Measurements from ENCODE around the gene DENND6B. TPM values are rescaled to one million over a fixed set of nuclear protein-coding genes. Genes with fewer than 3 reads are reported as not detected.
A peak's percentile ranks its signal among the peaks of the same experiment; 100 is the strongest.

The DENND6B gene
- total RNA-seq, 2 donors from 2014 or later, result 0.85 to 1.0 TPM

GRCh38 chr22:50308597-50308935 lies 18.2 kb downstream of the DENND6B start:
- H3K27ac ChIP-seq, result peak overlapping the region; percentile 79 to 91
- H3K4me3 ChIP-seq, result no peak overlapping the region
- TF ChIP-seq, protein P1, sequence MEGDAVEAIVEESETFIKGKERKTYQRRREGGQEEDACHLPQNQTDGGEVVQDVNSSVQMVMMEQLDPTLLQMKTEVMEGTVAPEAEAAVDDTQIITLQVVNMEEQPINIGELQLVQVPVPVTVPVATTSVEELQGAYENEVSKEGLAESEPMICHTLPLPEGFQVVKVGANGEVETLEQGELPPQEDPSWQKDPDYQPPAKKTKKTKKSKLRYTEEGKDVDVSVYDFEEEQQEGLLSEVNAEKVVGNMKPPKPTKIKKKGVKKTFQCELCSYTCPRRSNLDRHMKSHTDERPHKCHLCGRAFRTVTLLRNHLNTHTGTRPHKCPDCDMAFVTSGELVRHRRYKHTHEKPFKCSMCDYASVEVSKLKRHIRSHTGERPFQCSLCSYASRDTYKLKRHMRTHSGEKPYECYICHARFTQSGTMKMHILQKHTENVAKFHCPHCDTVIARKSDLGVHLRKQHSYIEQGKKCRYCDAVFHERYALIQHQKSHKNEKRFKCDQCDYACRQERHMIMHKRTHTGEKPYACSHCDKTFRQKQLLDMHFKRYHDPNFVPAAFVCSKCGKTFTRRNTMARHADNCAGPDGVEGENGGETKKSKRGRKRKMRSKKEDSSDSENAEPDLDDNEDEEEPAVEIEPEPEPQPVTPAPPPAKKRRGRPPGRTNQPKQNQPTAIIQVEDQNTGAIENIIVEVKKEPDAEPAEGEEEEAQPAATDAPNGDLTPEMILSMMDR (IDR thresholded peaks at IDR 0.05), result no peak
- no peaks in the 10 kb centered on the region for H3K36me3 ChIP-seq
- peak; percentile 82 for DNase-seq (ENCODE audit: low spot score)
- no peaks in the 10 kb centered on the region for H3K9me3 ChIP-seq
- H3K27me3 ChIP-seq, result no peaks in the 10 kb centered on the region
- peaks cover 0 to 54% of the 10 kb centered on the region in 2 donors for H3K4me1 ChIP-seq

DNA sequence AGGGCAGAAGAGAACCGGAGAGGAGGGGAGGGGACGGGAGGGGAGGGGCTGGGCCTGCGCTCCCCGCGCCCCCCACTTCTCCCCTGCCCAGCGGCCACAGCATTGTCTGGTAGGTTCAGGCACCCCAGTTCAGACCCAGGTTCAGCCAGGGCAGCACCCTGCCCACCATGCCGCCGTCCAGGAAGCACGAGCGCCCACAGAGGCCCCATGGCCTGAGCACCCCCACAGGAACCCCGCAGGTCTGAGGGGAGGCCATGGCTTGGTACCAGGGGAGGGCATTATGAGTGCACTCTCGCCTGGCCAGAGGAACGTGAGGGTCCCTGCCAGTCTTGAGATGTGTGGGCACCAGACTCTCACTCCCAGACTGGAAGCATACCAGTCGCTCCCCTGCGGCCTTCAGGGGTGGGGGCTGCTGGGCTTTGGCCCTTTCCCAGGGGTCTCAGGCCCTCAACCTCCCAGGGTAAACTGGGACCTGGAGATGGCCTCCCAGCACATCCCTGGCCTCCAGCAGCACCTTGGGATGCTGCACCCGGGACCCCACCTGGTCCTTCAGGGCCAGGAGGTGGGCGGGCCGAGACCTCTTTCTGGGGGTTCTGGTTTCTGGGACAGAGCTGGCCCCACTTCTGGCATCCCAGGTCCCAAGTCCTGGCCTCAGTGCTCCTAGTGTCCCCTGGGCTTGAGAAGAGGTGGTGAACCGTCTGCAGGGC lies 18.8 kb downstream of the DENND6B start:
- H3K9me3 ChIP-seq, result no peaks in the 10 kb centered on the region
- no peaks in the 10 kb centered on the region for H3K27me3 ChIP-seq
- peak overlapping the region; percentile 79 to 91 for H3K27ac ChIP-seq
- no peak for DNase-seq (ENCODE audit: low spot score)
- TF ChIP-seq, protein P1 (IDR thresholded peaks at IDR 0.05), result no peak
- no peaks in the 10 kb centered on the region for H3K36me3 ChIP-seq
- peak overlapping the region in 1 of 2 donors; percentile 24 for H3K4me3 ChIP-seq
- H3K4me1 ChIP-seq, result peaks cover 0 to 59% of the 10 kb centered on the region in 2 donors

DNA sequence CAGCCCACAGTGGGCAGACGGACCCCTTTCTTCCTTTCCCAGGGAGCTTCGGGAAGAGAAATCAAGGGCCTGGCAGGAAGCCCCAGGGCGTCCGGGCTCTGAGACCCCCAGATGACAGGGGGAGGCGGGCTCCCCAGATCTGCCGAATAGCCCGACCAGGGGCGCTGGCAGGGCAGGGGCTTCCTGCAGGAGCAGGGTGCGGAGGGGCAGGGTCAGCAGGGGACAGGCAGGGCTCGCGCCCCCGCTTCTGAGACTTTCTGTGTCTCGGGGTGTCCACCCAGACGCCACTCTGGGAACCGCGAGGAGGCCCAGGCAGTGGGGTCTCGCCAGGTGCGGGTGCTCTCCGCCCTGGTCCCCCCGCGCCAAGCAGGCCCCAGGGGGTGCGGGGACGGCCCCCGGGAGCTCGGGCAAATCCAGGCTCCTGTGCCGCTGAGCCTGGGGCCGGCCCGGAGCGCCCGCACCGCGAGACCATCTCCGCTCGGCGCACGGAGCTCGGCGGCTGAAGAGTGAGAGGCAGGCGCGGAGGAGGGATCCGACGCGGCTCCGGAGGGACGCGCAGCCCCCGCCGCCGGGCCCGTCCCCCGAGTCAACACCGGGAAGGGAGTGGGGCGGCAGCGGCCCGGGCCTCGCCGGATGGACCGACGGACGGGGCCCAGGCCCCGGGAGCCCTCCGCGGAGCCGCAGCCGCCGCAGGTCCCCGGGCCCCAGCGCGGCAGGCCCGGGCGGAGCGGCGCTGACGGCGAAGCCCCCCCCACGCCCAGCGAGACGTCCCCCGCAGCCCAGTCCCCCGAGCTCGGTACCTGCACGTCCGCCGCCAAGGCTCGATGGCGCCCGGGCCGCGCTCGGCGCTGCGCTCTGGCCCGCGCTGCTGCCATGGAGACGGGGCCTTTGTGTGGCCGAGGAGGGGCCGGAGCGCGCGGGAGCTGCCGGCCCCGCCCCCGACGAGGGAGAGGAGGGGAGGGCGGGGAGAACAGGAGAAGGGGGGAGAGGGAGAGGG lies 19.8 kb downstream of the DENND6B start, which contains the start of gene PLXNB2:
PLXNB2 (minus strand) TSS at position 894 of the 997 bp plus-strand sequence. CDS start 17,062 bp downstream, outside the sequence.
- Histone ChIP-seq H3K27ac (peak within 1 kb of the TSS; percentile 91 to 93), H3K36me3 (no peaks in the 10 kb centered on the region), H3K4me3 (peak within 1 kb of the TSS; percentile 87 to 91), H3K27me3 (no peaks in the 10 kb centered on the region), H3K4me1 (peaks cover 0 to 69% of the 10 kb centered on the region in 2 donors), H3K9me3 (no peaks in the 10 kb centered on the region)
- no peak for DNase-seq (ENCODE audit: low spot score)
- TF ChIP-seq, protein P1 (IDR thresholded peaks at IDR 0.05), result no peak

GRCh38 chr22:50305923-50306566 lies 20.8 kb downstream of the DENND6B start:
- DNase-seq (ENCODE audit: low spot score), result peak; percentile 88
- peak overlapping the region; percentile 87 to 91 for H3K4me3 ChIP-seq
- peaks cover 0 to 79% of the 10 kb centered on the region in 2 donors for H3K4me1 ChIP-seq
- H3K9me3 ChIP-seq, result no peaks in the 10 kb centered on the region
- TF ChIP-seq, protein P1 (IDR thresholded peaks at IDR 0.05), result no peak
- no peaks in the 10 kb centered on the region for H3K27me3 ChIP-seq
- no peaks in the 10 kb centered on the region for H3K36me3 ChIP-seq
- peak overlapping the region; percentile 91 to 93 for H3K27ac ChIP-seq

DNA sequence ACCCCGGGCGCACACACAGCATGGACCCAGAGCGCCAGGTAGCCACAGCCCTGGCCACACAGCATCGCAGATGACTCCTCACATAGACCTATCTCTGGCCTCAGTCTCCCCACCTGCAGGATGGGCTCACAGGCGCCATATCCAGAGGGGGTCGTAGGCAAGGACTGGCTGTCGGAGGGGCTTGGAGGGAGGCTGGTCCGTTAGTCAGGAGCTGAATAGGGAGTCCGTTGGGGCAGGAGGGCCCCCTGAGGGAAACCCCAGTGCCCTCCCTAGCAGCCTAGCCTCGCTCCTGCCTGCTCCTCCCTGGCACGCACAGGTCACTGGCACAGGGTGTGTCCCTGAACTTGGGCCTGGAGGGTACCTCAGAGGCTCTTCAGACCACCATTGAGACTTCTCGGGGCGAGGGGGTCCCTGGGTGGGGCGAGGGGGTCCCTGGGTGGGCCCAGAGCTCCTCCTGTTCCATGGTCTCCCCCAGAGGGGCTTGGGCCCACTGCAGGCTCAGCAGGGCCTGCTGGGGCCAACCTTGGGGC lies 21.4 kb downstream of the DENND6B start:
- DNase-seq (ENCODE audit: low spot score), result no peak
- no peaks in the 10 kb centered on the region for H3K27me3 ChIP-seq
- TF ChIP-seq, protein P1 (IDR thresholded peaks at IDR 0.05), result no peak
- peak overlapping the region; percentile 91 to 93 for H3K27ac ChIP-seq
- H3K36me3 ChIP-seq, result no peaks in the 10 kb centered on the region
- H3K4me1 ChIP-seq, result peaks cover 0 to 85% of the 10 kb centered on the region in 2 donors
- H3K4me3 ChIP-seq, result peak overlapping the region; percentile 87 to 91
- no peaks in the 10 kb centered on the region for H3K9me3 ChIP-seq

All from right atrium auricular region (tissue), 2 donors.